RWPE1 (cell line): ENCODE results near the gene OR4D10.
"Not testable (repeated sequence)": the region's sequence is repeated elsewhere in the genome, so short reads cannot be mapped to it uniquely, and the experiment has no call there.

Experiments used
- CTCF ChIA-PET: fragments of 350-600 bp; sonication (Branson Sonifier 250); formaldehyde crosslinking; extraction: SDS; loops from one replicate; lab custom pipeline; 2021; lab: Yijun Ruan, JAX
- POLR2A ChIA-PET: fragments of 400-600 bp; formaldehyde crosslinking; extraction: SDS; loops from one replicate; lab custom pipeline; 2020; ENCODE audit warnings: antibody characterized with exemption; ENCODE audit not compliant: low non-redundant PET; lab: Yijun Ruan, JAX
- DNase-seq: peaks from one replicate; pipeline ENCODE4 v3.0.0; 2012; ENCODE audit warnings: low spot score
- H3K27ac ChIP-seq: fragments of 450-650 bp; 2 replicates; pipeline ENCODE4 v1.5.1; 2017
- TF ChIP-seq, protein P1 (sequence below): fragments of 450-650 bp; conservative IDR thresholded peaks from 2 replicates; pipeline ENCODE4 v1.5.1; 2017; ENCODE audit warnings: low read depth, mild to moderate bottlenecking

OR4D10 gene

GRCh38 chr11:59436169-59436568 is 36.9 kb upstream of the OR4D10 start, which contains the start of gene OR5A1:
Gene OR5A1, plus strand, starts transcription at chr11:59436469. Its CDS starts 6,700 bp downstream, at chr11:59443169.
- ChIA-PET POLR2A (no interaction called here), CTCF (interaction anchor here (0.6 kb wide), 1 partner anchor 14 kb away, joined by 3 read pairs; no protein-coding TSS in a partner anchor)
- H3K27ac ChIP-seq = no peak within 1 kb of the TSS
- TF ChIP-seq, protein P1, sequence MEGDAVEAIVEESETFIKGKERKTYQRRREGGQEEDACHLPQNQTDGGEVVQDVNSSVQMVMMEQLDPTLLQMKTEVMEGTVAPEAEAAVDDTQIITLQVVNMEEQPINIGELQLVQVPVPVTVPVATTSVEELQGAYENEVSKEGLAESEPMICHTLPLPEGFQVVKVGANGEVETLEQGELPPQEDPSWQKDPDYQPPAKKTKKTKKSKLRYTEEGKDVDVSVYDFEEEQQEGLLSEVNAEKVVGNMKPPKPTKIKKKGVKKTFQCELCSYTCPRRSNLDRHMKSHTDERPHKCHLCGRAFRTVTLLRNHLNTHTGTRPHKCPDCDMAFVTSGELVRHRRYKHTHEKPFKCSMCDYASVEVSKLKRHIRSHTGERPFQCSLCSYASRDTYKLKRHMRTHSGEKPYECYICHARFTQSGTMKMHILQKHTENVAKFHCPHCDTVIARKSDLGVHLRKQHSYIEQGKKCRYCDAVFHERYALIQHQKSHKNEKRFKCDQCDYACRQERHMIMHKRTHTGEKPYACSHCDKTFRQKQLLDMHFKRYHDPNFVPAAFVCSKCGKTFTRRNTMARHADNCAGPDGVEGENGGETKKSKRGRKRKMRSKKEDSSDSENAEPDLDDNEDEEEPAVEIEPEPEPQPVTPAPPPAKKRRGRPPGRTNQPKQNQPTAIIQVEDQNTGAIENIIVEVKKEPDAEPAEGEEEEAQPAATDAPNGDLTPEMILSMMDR = no peak
- DNase-seq = no peak

- H3K27ac ChIP-seq = no peak overlapping the region
- ChIA-PET POLR2A (no interaction called here), CTCF (interaction anchor here (0.6 to 0.8 kb wide), 2 partner anchors 24 to 266 kb away, joined by 3 to 4 read pairs; partner anchors contain the start of gene DTX4)
- no peak for DNase-seq
- TF ChIP-seq, protein P1 = no peak
These were observed 35.3 kb upstream of the OR4D10 start for GRCh38 chr11:59437770-59438169.

- POLR2A ChIA-PET, CTCF ChIA-PET, DNase-seq, H3K27ac ChIP-seq: not testable (repeated sequence)
These were observed 27.5 kb upstream of the OR4D10 start for GRCh38 chr11:59445624-59446023.

DNA sequence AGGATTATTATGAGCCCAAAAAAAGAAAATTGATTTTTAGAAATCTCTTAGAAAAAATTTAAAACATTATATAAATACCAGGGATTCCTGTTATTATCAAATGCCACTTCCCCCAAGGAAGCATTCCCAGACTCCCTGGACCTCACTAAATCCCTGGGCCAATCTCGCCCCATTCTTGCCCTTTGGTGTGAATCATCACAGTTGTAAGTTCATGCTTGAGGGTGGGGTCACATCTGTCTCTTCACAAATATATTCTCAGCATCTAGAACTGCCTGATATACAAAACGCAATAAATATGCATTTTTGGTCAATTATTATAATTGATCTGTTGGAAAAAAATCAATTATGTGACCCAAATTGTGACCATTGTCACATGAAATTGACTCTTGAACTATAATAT is 24.6 kb upstream of the OR4D10 start:
- CTCF ChIA-PET = no interaction called here
- no peak overlapping the region for H3K27ac ChIP-seq
- no peak for DNase-seq
- TF ChIP-seq, protein P1 = no peak
- POLR2A ChIA-PET = no interaction called here

DNA sequence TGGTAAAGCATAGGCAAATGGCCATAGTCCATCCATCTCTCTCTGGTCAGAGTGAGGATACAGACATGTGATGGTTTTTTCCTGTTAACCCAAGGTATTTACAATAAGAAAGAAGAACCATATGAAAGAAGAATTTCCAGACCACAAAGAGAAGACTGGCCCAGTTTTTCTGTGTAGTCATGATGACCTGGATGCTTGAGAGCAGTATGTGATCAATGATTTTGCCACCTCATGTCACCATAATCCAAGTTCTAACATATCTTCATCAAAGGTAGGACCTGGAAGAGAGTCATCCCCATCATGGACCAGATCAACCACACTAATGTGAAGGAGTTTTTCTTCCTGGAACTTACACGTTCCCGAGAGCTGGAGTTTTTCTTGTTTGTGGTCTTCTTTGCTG is 16.5 kb upstream of the OR4D10 start, which contains the start of gene OR4D6:
TSS of gene OR4D6 (plus strand) at position 301 of the 400 bp plus-strand sequence. CDS start at position 301, 0 bp downstream.
- ChIA-PET CTCF (no interaction called here), POLR2A (no interaction called here)
- no peak for DNase-seq
- no peak within 1 kb of the TSS for H3K27ac ChIP-seq
- TF ChIP-seq, protein P1 = no peak

DNA sequence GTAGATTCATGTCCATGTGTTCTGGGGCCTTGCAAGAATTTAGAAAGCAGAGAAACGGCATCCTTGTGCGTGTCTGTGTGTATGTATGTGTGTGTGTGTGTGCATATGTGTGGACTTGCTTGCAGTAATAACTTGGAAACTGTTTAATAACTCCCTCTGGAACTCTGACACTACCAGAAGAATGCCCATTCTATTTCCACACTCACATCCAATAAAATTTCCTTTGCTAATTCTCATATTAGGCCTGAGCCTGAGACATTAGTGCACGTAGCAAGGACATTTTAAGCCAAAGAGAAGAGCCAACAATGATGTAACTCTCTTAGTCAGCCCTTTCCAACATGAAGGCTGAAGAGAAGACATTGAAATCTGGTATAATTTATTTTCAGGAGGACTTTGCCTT is 13.2 kb upstream of the OR4D10 start:
- ChIA-PET POLR2A (no interaction called here), CTCF (no interaction called here)
- TF ChIP-seq, protein P1 = no peak
- DNase-seq = no peak
- no peak overlapping the region for H3K27ac ChIP-seq

GRCh38 chr11:59463190-59463641 is 9.9 kb upstream of the OR4D10 start:
- POLR2A ChIA-PET = no interaction called here
- TF ChIP-seq, protein P1 = no peak
- CTCF ChIA-PET = interaction anchor here (0.7 kb wide), 1 partner anchor 59 kb away, joined by 3 read pairs; no protein-coding TSS in a partner anchor

More at GRCh38 chr11:59463190-59463641, 9.9 kb upstream of the OR4D10 start:
- H3K27ac ChIP-seq = no peak overlapping the region
- no peak for DNase-seq
